OCI-LY3 (cell line): ENCODE results near the gene ATP8B4.

Experiments
- H2AFZ ChIP-seq: fragments of 200-600, 300-600 bp; shearing (Covaris generic); 2 replicates; pipeline ENCODE4 v1.6.0; 2014; ENCODE audit warnings: antibody characterized with exemption, low read depth, low read length
- H3K27ac ChIP-seq: fragments of 200-600, 300-600 bp; sonication (generic); 2 replicates; pipeline ENCODE4 v1.5.1; 2014; ENCODE audit warnings: mild to moderate bottlenecking, low read length, moderate library complexity, mixed read lengths
- H3K27me3 ChIP-seq: fragments of 200-600, 300-600 bp; sonication (generic); 2 replicates; pipeline ENCODE4 v1.6.1; 2014; ENCODE audit warnings: low read depth, low read length, mixed read lengths
- H3K36me3 ChIP-seq: fragments of 200-600, 300-600 bp; sonication (generic); replicated peaks from 2 replicates; pipeline ENCODE3; 2014; ENCODE audit warnings: low read depth, low read length, mixed read lengths
- H3K4me1 ChIP-seq: fragments of 300-600, 200-600 bp; sonication (generic); 2 replicates; pipeline ENCODE4 v1.6.1; 2014; ENCODE audit warnings: low read length, mixed read lengths
- H3K4me2 ChIP-seq: fragments of 200-600, 300-600 bp; sonication (generic); 2 replicates; pipeline ENCODE4 v1.6.1; 2014; ENCODE audit warnings: low read length, mixed read lengths
- H3K4me3 ChIP-seq: fragments of 300-600, 200-600 bp; sonication (generic); 2 replicates; pipeline ENCODE4 v1.5.1; 2014; ENCODE audit warnings: antibody characterized with exemption, mild to moderate bottlenecking, low read length, moderate library complexity
- H3K79me2 ChIP-seq: fragments of 300-600, 200-600 bp; shearing (Covaris generic); 2 replicates; pipeline ENCODE4 v1.6.1; 2014; ENCODE audit warnings: mild to moderate bottlenecking, low read length, mixed read lengths
- H3K9ac ChIP-seq: fragments of 300-600, 200-600 bp; shearing (Covaris generic); 2 replicates; pipeline ENCODE4 v1.6.0; 2014; ENCODE audit warnings: mild to moderate bottlenecking, low read length, moderate library complexity
- H3K9me3 ChIP-seq: fragments of 200-600, 300-600 bp; shearing (Covaris generic); 2 replicates; pipeline ENCODE4 v1.6.1; 2014; ENCODE audit warnings: low read length, mixed read lengths; ENCODE audit not compliant: insufficient read depth
- H4K20me1 ChIP-seq: fragments of 200-600, 300-600 bp; sonication (generic); 2 replicates; pipeline ENCODE4 v1.6.1; 2016; ENCODE audit warnings: low read length, mixed read lengths; ENCODE audit not compliant: insufficient read depth
- CTCF ChIP-seq: fragments of 200-600, 300-600 bp; sonication (generic); IDR thresholded peaks from 2 replicates; pipeline ENCODE4 v1.5.1; 2014; ENCODE audit warnings: antibody characterized with exemption, low read length, low read depth
- EZH2phosphoT487 ChIP-seq: fragments of 200-600 bp; shearing (Covaris generic); IDR thresholded peaks from 2 replicates; pipeline ENCODE4 v1.6.1; 2018; ENCODE audit warnings: antibody characterized with exemption, mixed run types, low read depth

ATP8B4 gene

GRCh38 chr15:50012790-50013189 lies 106.2 kb downstream of the ATP8B4 start:
- Histone ChIP-seq H3K4me1 (no peaks in the 10 kb centered on the region), H3K27ac (no peak overlapping the region)
- no peak for TF ChIP-seq CTCF
- no peak for TF ChIP-seq EZH2phosphoT487

GRCh38 chr15:50009634-50010033 lies 109.4 kb downstream of the ATP8B4 start:
- Histone ChIP-seq H3K27me3 (peaks cover 12% of the 10 kb centered on the region), H3K4me2 (no peak overlapping the region), H3K79me2 (no peaks in the 10 kb centered on the region), H4K20me1 (no peaks in the 10 kb centered on the region), H3K9me3 (no peaks in the 10 kb centered on the region), H3K36me3 (no peaks in the 10 kb centered on the region), H3K4me1 (no peaks in the 10 kb centered on the region), H3K9ac (no peak overlapping the region), H3K27ac (no peak overlapping the region), H2AFZ (no peak overlapping the region), H3K4me3 (no peak overlapping the region)
- TF ChIP-seq EZH2phosphoT487 (no peak), CTCF (no peak)

More at GRCh38 chr15:50012790-50013189, 106.2 kb downstream of the ATP8B4 start:
- H3K4me2 ChIP-seq, result no peak overlapping the region
- H3K9ac ChIP-seq, result no peak overlapping the region
- no peak overlapping the region for H2AFZ ChIP-seq
- no peaks in the 10 kb centered on the region for H3K9me3 ChIP-seq
- H3K36me3 ChIP-seq, result no peaks in the 10 kb centered on the region
- no peaks in the 10 kb centered on the region for H3K79me2 ChIP-seq
- H4K20me1 ChIP-seq, result no peaks in the 10 kb centered on the region
- no peak overlapping the region for H3K4me3 ChIP-seq
- H3K27me3 ChIP-seq, result peaks cover 12% of the 10 kb centered on the region

GRCh38 chr15:50003786-50004334 lies 115.2 kb downstream of the ATP8B4 start:
- no peaks in the 10 kb centered on the region for H3K27me3 ChIP-seq
- H2AFZ ChIP-seq, result peak overlapping the region; percentile 80; the same call in 1 of the 2 replicates
- no peak overlapping the region for H3K27ac ChIP-seq
- H3K79me2 ChIP-seq, result no peaks in the 10 kb centered on the region
- H3K36me3 ChIP-seq, result no peaks in the 10 kb centered on the region
- H4K20me1 ChIP-seq, result no peaks in the 10 kb centered on the region
- no peak overlapping the region for H3K4me3 ChIP-seq
- TF ChIP-seq CTCF (peak; percentile 77), EZH2phosphoT487 (no peak)
- no peaks in the 10 kb centered on the region for H3K9me3 ChIP-seq
- no peak overlapping the region for H3K9ac ChIP-seq
- H3K4me1 ChIP-seq, result no peaks in the 10 kb centered on the region
- no peak overlapping the region for H3K4me2 ChIP-seq

GRCh38 chr15:49991587-49991986 lies 127.4 kb downstream of the ATP8B4 start:
- no peak overlapping the region for H3K27ac ChIP-seq
- no peaks in the 10 kb centered on the region for H3K9me3 ChIP-seq
- no peaks in the 10 kb centered on the region for H3K36me3 ChIP-seq
- H3K4me3 ChIP-seq, result no peak overlapping the region
- no peaks in the 10 kb centered on the region for H3K4me1 ChIP-seq
- H3K27me3 ChIP-seq, result 0 out of 2 replicates have a peak, but pooled peaks cover 4% of the 10 kb centered on the region
- H3K9ac ChIP-seq, result no peak overlapping the region
- H3K79me2 ChIP-seq, result no peaks in the 10 kb centered on the region
- H4K20me1 ChIP-seq, result no peaks in the 10 kb centered on the region
- H2AFZ ChIP-seq, result no peak overlapping the region
- H3K4me2 ChIP-seq, result no peak overlapping the region
- no peak for TF ChIP-seq CTCF
- TF ChIP-seq EZH2phosphoT487, result no peak
